ENCODE results near the gene CHADL. TPM values are rescaled to one million over a fixed set of nuclear protein-coding genes. Genes with fewer than 3 reads are reported as not detected.

CHADL gene
- total and polyA plus RNA-seq, 10 of the 15 experiments (the other 5 are each of a cell fraction or from before 2014, with no cell fraction given): 0.24 TPM; not detected in 9

GRCh38 chr22:41257696-41258095 lies 17.0 kb upstream of the CHADL start (continued):
- TF ChIP-seq USF2 (IDR thresholded peaks at IDR 0.05; ENCODE audit: borderline replicate concordance, low read depth, low read length): no peak
- TF ChIP-seq FOXK2 (IDR thresholded peaks at IDR 0.05): no peak

- DNase-seq (ENCODE audit: low read depth, low spot score) (no peak), ATAC-seq (no peak), FAIRE-seq (no peak)
- H2AFZ ChIP-seq (ENCODE audit: control insufficient read depth, low read depth, low read length): no peak overlapping the region
- CTCF ChIA-PET: no interaction called here
- H3K4me3 ChIP-seq: no peak overlapping the region
- H3K79me2 ChIP-seq (ENCODE audit: control insufficient read depth, insufficient read depth, low read length): no peaks in the 10 kb centered on the region
- no peak for TF ChIP-seq FOXM1 (IDR thresholded peaks at IDR 0.05; ENCODE audit: low read depth, low read length)
- no peak for TF ChIP-seq ZNF217 (IDR thresholded peaks at IDR 0.05)
- no peak for TF ChIP-seq TCF12 (IDR thresholded peaks at IDR 0.05; ENCODE audit: low read depth, low read length)
- TF ChIP-seq CREB1 (IDR thresholded peaks at IDR 0.05; ENCODE audit: low read depth): no peak
- no peak for TF ChIP-seq SIX5 (IDR thresholded peaks at IDR 0.05; ENCODE audit: low read depth, low read length, severe bottlenecking)
- no peak for TF ChIP-seq FOXK2 (IDR thresholded peaks at IDR 0.05)
- TF ChIP-seq E2F4 (IDR thresholded peaks at IDR 0.05; ENCODE audit: low read depth, low read length): no peak
- TF ChIP-seq RBBP5 (conservative IDR thresholded peaks at IDR 0.05): no peak
- no peak for TF ChIP-seq PML (IDR thresholded peaks at IDR 0.05; ENCODE audit: low read length)
- no peak for TF ChIP-seq CREM (IDR thresholded peaks at IDR 0.05; ENCODE audit: low read depth)
- no peak for TF ChIP-seq REST (IDR thresholded peaks at IDR 0.05; ENCODE audit: low read depth, low read length)
- no peak for TF ChIP-seq HSF1 (IDR thresholded peaks at IDR 0.05; ENCODE audit: low read depth, low read length)
- TF ChIP-seq NR2F1 (conservative IDR thresholded peaks at IDR 0.05): no peak
- TF ChIP-seq BHLHE40 (IDR thresholded peaks at IDR 0.05; ENCODE audit: borderline replicate concordance in 1 of 2, low read depth in 2 of 2, low read length in 1 of 2): no peak
- 96% methylated on average over 20 of the region's 20 CpGs for WGBS (ENCODE audit: insufficient coverage, insufficient replicate concordance, low lambda C conversion rate, missing lambda C conversion rate)
- no peaks in the 10 kb centered on the region for H3K4me1 ChIP-seq (ENCODE audit: control insufficient read depth, insufficient read depth, low read length)
- no TSS peak for BruUV-seq (replicated peaks)
- no peaks in the 10 kb centered on the region for H3K9me3 ChIP-seq (replicated peaks; ENCODE audit: control insufficient read depth, insufficient read depth, low read length)
- RAD21 ChIA-PET (ENCODE audit: unreplicated experiment): no interaction called here
- intact Hi-C loops (cut with micrococcal nuclease; ENCODE audit: unreplicated experiment) (no loop called here), in situ Hi-C loops (cut with MboI) (no loop called here)
- no peaks in the 10 kb centered on the region for H3K27me3 ChIP-seq (replicated peaks in 1 of 2; ENCODE audit: control insufficient read depth in 2 of 2, insufficient read depth in 2 of 2, low read length in 1 of 2)
- H3K4me2 ChIP-seq (ENCODE audit: control insufficient read depth, insufficient read depth): no peak overlapping the region
- H3K27ac ChIP-seq (ENCODE audit: control insufficient read depth, insufficient read depth): no peak overlapping the region
- POLR2A ChIA-PET: no interaction called here
- SMC1A ChIA-PET (ENCODE audit: uncharacterized antibody, unreplicated experiment): interaction anchor here (1.0 kb wide), 1 partner anchor 16 kb away, joined by 3 read pairs; the partner anchor contains the start of gene CHADL
- H3K36me3 ChIP-seq (ENCODE audit: control insufficient read depth in 2 of 2, insufficient read depth in 2 of 2, low read length in 1 of 2): peaks cover 13 to 51% of the 10 kb centered on the region in 2 experiments
- H3K9ac ChIP-seq (ENCODE audit: control insufficient read depth, insufficient read depth, low read length): no peak overlapping the region
- no peaks in the 10 kb centered on the region for H4K20me1 ChIP-seq (ENCODE audit: control insufficient read depth, insufficient read depth)
Measured at GRCh38 chr22:41256254-41257253, 15.8 kb upstream of the CHADL start.
